Measurements from ENCODE around the gene FRMD5. TPM values are rescaled to one million over a fixed set of nuclear protein-coding genes. Genes with fewer than 3 reads are reported as not detected.

FRMD5 gene
- total RNA-seq, 1 donor from 2014 or later, result 0.12 TPM

DNA sequence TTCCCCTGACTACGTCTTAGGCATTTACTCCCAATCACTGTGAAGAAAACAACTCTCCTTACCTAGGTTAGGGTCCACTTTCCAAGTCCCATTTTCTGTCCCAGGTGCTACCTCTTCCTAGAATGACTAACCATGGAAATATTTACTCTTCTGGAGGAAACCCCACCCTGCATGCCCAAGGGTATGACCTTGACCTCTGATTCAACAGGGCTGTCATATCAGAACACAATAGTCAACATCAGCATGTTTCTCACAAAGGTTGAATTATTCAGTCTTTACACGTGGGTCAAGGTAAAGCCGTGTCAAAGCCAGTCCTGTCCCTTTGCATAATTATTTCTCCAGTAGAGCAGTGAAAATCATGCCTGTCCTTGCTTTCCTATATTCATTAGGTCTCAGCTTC is 4.3 kb upstream of the FRMD5 start:
- no peaks in the 10 kb centered on the region for H3K9me3 ChIP-seq
- ATAC-seq, result no peak
- H3K4me3 ChIP-seq, result no peak overlapping the region
- peaks cover 27% of the 10 kb centered on the region for H3K27me3 ChIP-seq (ENCODE audit: low read depth)
- TF ChIP-seq, protein P1, sequence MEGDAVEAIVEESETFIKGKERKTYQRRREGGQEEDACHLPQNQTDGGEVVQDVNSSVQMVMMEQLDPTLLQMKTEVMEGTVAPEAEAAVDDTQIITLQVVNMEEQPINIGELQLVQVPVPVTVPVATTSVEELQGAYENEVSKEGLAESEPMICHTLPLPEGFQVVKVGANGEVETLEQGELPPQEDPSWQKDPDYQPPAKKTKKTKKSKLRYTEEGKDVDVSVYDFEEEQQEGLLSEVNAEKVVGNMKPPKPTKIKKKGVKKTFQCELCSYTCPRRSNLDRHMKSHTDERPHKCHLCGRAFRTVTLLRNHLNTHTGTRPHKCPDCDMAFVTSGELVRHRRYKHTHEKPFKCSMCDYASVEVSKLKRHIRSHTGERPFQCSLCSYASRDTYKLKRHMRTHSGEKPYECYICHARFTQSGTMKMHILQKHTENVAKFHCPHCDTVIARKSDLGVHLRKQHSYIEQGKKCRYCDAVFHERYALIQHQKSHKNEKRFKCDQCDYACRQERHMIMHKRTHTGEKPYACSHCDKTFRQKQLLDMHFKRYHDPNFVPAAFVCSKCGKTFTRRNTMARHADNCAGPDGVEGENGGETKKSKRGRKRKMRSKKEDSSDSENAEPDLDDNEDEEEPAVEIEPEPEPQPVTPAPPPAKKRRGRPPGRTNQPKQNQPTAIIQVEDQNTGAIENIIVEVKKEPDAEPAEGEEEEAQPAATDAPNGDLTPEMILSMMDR (IDR thresholded peaks at IDR 0.05), result no peak
- intact Hi-C loops (cut with DNase I), result no loop called here
- peaks cover 12% of the 10 kb centered on the region for H3K4me1 ChIP-seq
- H3K36me3 ChIP-seq, result no peaks in the 10 kb centered on the region
- no peak overlapping the region for H3K27ac ChIP-seq
- DNase-seq, result no peak

DNA sequence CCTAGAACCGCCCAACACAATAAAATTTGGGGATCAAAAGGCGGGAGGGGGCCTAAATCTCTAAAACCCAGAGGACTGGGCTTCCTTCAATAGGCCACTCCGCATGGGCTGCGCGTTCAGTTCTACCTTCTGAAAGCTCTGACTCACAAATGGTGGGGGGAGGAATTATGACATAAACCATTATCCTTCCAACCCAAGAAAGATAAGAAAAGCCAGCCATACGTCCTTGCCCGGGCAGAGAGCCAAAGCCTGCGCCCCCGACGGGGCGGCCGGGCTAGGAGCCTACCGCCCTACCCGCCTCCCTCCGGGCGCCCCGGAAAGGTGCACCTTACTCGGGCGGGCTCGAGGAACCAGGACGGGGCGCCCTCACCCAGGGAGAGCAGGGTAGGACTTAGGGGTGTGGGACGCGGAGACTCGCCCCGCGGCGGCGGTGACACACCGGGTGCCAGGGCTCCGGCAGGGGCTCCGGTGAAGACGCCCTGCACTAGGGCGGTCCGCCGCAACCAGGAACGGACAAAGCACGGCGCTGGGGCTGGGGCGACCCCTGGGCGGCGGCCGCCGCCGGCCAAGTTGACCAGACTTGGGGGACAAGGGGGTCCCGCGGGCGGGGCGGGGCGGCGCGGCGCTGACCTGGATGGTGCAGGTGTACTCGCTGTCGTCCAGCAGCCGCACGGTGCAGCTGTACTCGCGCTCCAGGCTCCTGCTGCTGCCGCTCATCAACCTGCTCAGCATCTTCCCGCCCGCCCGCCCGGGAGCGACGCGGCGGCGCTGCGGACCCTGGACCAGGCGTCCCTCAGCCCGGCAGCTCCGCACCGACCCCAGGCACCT is 534 bp downstream of the FRMD5 start:
- H3K4me1 ChIP-seq, result peaks cover 23% of the 10 kb centered on the region
- intact Hi-C loops (cut with DNase I), result no loop called here
- no peaks in the 10 kb centered on the region for H3K36me3 ChIP-seq
- peak overlapping the region; percentile 52 for H3K4me3 ChIP-seq
- TF ChIP-seq, protein P1 (IDR thresholded peaks at IDR 0.05), result no peak
- H3K9me3 ChIP-seq, result no peaks in the 10 kb centered on the region
- peaks cover 62% of the 10 kb centered on the region for H3K27me3 ChIP-seq (ENCODE audit: low read depth)
- ATAC-seq (peak; percentile 71 to 74), DNase-seq (peak; percentile 51)
- no peak overlapping the region for H3K27ac ChIP-seq

DNA sequence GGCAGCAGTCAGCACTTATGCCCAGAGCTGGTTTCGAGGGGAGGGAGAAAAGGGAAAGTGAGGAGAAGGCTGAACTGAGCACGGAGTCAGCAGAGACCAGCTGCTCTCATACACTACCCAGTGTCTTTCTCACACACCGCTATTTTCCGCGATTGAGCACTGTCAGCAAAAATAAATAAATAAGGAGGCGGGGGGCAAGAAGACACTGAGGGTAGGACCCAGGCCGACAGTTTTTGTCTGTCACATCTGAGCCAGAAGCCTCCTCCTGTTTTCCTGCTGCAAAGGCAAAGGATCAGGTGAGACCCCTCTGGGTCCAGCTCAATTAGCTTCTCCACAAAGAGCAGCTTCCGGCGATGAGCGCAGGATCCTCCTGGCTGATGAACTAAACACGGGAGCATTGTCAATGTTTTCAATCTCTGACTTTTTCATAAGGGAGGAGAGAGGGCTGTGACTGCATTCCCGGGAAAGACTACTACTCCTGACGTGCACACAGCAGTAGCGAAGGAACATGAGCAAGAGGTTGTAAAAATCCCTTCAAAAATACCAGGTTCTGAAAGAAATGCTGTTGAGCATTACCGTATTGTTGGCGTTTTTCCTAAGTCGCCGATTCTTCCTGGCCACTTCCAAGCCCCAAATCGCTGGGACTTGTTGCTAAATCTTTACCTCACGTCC is 1.3 kb downstream of the FRMD5 start:
- H3K27ac ChIP-seq, result no peak overlapping the region
- no peak for DNase-seq
- ATAC-seq, result no peak
- no peaks in the 10 kb centered on the region for H3K9me3 ChIP-seq
- intact Hi-C loops (cut with DNase I), result no loop called here
- H3K4me3 ChIP-seq, result peak overlapping the region; percentile 52
- TF ChIP-seq, protein P1 (IDR thresholded peaks at IDR 0.05), result no peak
- peaks cover 62% of the 10 kb centered on the region for H3K27me3 ChIP-seq (ENCODE audit: low read depth)
- no peaks in the 10 kb centered on the region for H3K36me3 ChIP-seq
- H3K4me1 ChIP-seq, result peaks cover 23% of the 10 kb centered on the region

DNA sequence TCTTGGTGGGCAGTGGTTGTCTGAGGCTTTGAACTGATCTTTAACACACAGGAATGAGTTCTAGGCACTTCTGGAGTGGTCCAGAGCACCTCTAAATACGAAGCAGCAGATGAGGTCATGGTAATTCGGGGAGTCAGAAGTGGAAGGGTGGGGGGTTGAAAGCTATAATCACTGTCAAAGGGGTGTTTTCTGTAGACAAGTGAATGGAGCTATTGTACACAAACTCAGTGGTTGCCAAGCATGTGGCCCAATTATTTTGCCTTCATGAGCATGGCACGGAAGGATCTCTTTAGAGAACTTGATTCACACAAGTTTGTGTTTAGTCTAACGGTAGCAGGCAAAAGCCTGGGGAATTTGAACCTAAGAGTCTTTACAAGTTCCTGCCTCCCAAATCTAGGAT is 6.3 kb downstream of the FRMD5 start:
- DNase-seq (no peak), ATAC-seq (no peak)
- H3K27me3 ChIP-seq (ENCODE audit: low read depth), result peaks cover 29% of the 10 kb centered on the region
- TF ChIP-seq, protein P1 (IDR thresholded peaks at IDR 0.05), result no peak
- H3K9me3 ChIP-seq, result no peaks in the 10 kb centered on the region
- no peak overlapping the region for H3K4me3 ChIP-seq
- intact Hi-C loops (cut with DNase I), result no loop called here
- H3K36me3 ChIP-seq, result no peaks in the 10 kb centered on the region
- peaks cover 5% of the 10 kb centered on the region for H3K4me1 ChIP-seq
- H3K27ac ChIP-seq, result no peak overlapping the region

DNA sequence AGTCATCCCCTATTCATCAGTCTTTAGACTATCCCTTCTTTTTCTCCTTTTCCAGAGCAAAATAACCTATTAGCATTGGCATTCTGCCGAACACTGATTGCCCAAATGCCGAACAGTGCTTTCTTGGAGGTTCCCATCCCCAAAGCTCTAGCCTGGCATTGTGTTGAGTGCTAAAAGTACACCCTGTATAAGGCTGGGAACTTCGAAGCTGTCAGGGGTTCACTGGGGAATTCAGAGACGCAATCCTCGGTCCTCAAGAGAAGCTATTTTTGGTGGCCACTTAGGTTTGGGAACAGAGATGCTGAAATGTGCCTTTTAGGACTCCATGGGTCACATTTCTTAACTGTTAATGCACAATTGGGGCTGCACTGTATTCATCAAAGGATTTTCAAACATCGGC is 8.4 kb downstream of the FRMD5 start:
- intact Hi-C loops (cut with DNase I), result no loop called here
- Histone ChIP-seq H3K4me3 (no peak overlapping the region), H3K4me1 (no peaks in the 10 kb centered on the region), H3K27ac (no peak overlapping the region), H3K36me3 (no peaks in the 10 kb centered on the region), H3K27me3 (ENCODE audit: low read depth) (peaks cover 18% of the 10 kb centered on the region), H3K9me3 (no peaks in the 10 kb centered on the region)
- ATAC-seq (no peak), DNase-seq (no peak)
- TF ChIP-seq, protein P1 (IDR thresholded peaks at IDR 0.05), result no peak

All from lower lobe of right lung (tissue), 2 donors.